CD14-positive monocyte (primary cell): Measurements from ENCODE around the gene PARK7. TPM values are rescaled to one million over a fixed set of nuclear protein-coding genes. Genes with fewer than 3 reads are reported as not detected.

Experiments
- DNase-seq, 3 donors: peaks; one replicate each; pipeline ENCODE4 v3.0.0-alpha.2; 2011 to 2022
- H2AFZ ChIP-seq: 2 replicates; pipeline ENCODE4 v1.6.0; 2012; ENCODE audit warnings: mild to moderate bottlenecking, low read depth, low read length, inconsistent platforms; ENCODE audit not compliant: insufficient read depth, poor library complexity, severe bottlenecking
- H3K27ac ChIP-seq, 2 donors: 1 replicate in 1 of 2; 2 replicates in 1 of 2; pipeline ENCODE4 v1.5.1; 2012 to 2013; ENCODE audit warnings: low read length in 2 of 2, control low read depth in 1 of 2, inconsistent platforms in 1 of 2, low read depth in 1 of 2, mild to moderate bottlenecking in 1 of 2
- H3K27me3 ChIP-seq, 2 donors: one replicate each; pipeline versions ENCODE4 v1.6.0 to v1.6.1; 2011 to 2013; ENCODE audit warnings: low read length in 2 of 2; ENCODE audit not compliant: control insufficient read depth in 2 of 2, insufficient read depth in 2 of 2
- H3K36me3 ChIP-seq, 2 donors: replicated peaks in 1 of 2; 1 replicate in 1 of 2; 2 replicates in 1 of 2; pipeline versions ENCODE4 v1.5.1 to v1.6.1; 2012 to 2013; ENCODE audit warnings: low read length in 2 of 2, control low read depth in 1 of 2, inconsistent platforms in 1 of 2, mild to moderate bottlenecking in 1 of 2; ENCODE audit not compliant: insufficient read depth in 2 of 2, control insufficient read depth in 1 of 2
- H3K4me1 ChIP-seq, 2 donors: 1 replicate in 1 of 2; 2 replicates in 1 of 2; pipeline versions ENCODE4 v1.5.1 to v1.6.1; 2012 to 2013; ENCODE audit warnings: low read length in 2 of 2, control low read depth in 1 of 2, inconsistent platforms in 1 of 2, mild to moderate bottlenecking in 1 of 2, moderate library complexity in 1 of 2; ENCODE audit not compliant: insufficient read depth in 2 of 2, control insufficient read depth in 1 of 2
- H3K4me2 ChIP-seq: replicated peaks from 2 replicates; pipeline ENCODE3; 2012; ENCODE audit warnings: low read length, moderate library complexity, mild to moderate bottlenecking; ENCODE audit not compliant: poor library complexity, severe bottlenecking; ENCODE audit errors: extremely low read depth
- H3K4me3 ChIP-seq, 3 experiments: fragments of 200-600 bp in 1 of 3; sonication (generic) in 1 of 3; replicated peaks in 1 of 3; 1 replicate in 2 of 3; 2 replicates in 1 of 3; pipeline ENCODE4 v1.5.1; 2011 to 2013; ENCODE audit warnings: low read length in 3 of 3, mild to moderate bottlenecking in 3 of 3, control low read depth in 2 of 3, low read depth in 2 of 3, inconsistent platforms in 1 of 3, moderate library complexity in 1 of 3
- H3K79me2 ChIP-seq: 2 replicates; pipeline ENCODE4 v1.6.0; 2012; ENCODE audit warnings: mild to moderate bottlenecking, control low read depth, inconsistent platforms, low read length, moderate library complexity; ENCODE audit not compliant: insufficient read depth
- H3K9ac ChIP-seq: 2 replicates; pipeline ENCODE4 v1.6.0; 2017; ENCODE audit warnings: low read length, mild to moderate bottlenecking; ENCODE audit not compliant: insufficient read depth, poor library complexity, severe bottlenecking
- H3K9me3 ChIP-seq, 2 donors: replicated peaks in 1 of 2; 1 replicate in 1 of 2; 2 replicates in 1 of 2; pipeline versions ENCODE4 v1.5.1 to v1.6.1; 2012 to 2013; ENCODE audit warnings: low read length in 2 of 2, control low read depth in 1 of 2; ENCODE audit not compliant: control insufficient read depth in 1 of 2, insufficient read depth in 1 of 2
- H4K20me1 ChIP-seq: 2 replicates; pipeline ENCODE4 v1.6.0; 2012; ENCODE audit warnings: mild to moderate bottlenecking, low read length, control low read depth, moderate library complexity; ENCODE audit not compliant: insufficient read depth
- H3K27ac Mint-ChIP-seq, 7 donors: one replicate each; pipeline ENCODE4 v1.8.0; 2020; ENCODE audit warnings: mild to moderate bottlenecking in 7 of 7, mixed read lengths in 7 of 7, moderate library complexity in 6 of 7, inconsistent platforms in 2 of 7
- H3K27me3 Mint-ChIP-seq, 3 donors: one replicate each; pipeline ENCODE4 v1.8.0; 2021 to 2022; ENCODE audit warnings: low read depth in 3 of 3, mild to moderate bottlenecking in 3 of 3, mixed read lengths in 3 of 3, moderate library complexity in 3 of 3, inconsistent platforms in 1 of 3
- H3K36me3 Mint-ChIP-seq, 2 donors: one replicate each; pipeline ENCODE4 v1.8.0; 2020; ENCODE audit warnings: mixed read lengths in 2 of 2, inconsistent platforms in 1 of 2, mild to moderate bottlenecking in 1 of 2
- H3K4me1 Mint-ChIP-seq: one replicate; pipeline ENCODE4 v1.8.0; 2020; ENCODE audit warnings: mild to moderate bottlenecking, mixed read lengths
- H3K4me3 Mint-ChIP-seq, 2 donors: one replicate each; pipeline ENCODE4 v1.8.0; 2020; ENCODE audit warnings: mild to moderate bottlenecking in 2 of 2, mixed read lengths in 2 of 2, moderate library complexity in 1 of 2
- H3K9me3 Mint-ChIP-seq, 7 donors: one replicate each; pipeline ENCODE4 v1.8.0; 2020 to 2022; ENCODE audit warnings: mixed read lengths in 7 of 7, mild to moderate bottlenecking in 6 of 7, moderate library complexity in 6 of 7, inconsistent platforms in 2 of 7
- CTCF ChIP-seq: fragments of 200-600 bp; IDR thresholded peaks from one replicate; pipeline ENCODE4 v1.8.0; 2022; ENCODE audit warnings: antibody characterized with exemption, mild to moderate bottlenecking
- WGBS: methylation state at CpG from one replicate; pipeline ENCODE4 v1.1.5; 2013; ENCODE audit warnings: missing lambda C conversion rate; ENCODE audit not compliant: insufficient coverage; 5-methylcytosine and 5-hydroxymethylcytosine counted together
- intact Hi-C, 2 donors: fragments of 100-400 bp; cut with micrococcal nuclease; formaldehyde crosslinking; loops; one replicate each; pipeline versions ENCODE4 v1.15.0 to v1.15.1; 2023
- polyA plus RNA-seq, 3 donors: library from polyadenylated mRNA; depleted of rRNA in 1 of 3; unstranded in 2 of 3; stranded (reverse) in 1 of 3; fragments of 300-500 nt in 2 of 3; fragments of >200 nt in 1 of 3; fragmentation: Illumina TruSeq in 2 of 3; gene quantifications; 1 replicate in 2 of 3; 2 replicates in 1 of 3; pipeline ENCODE4 v1.2.3, GENCODE V29; 2012 to 2021

PARK7 gene
- polyA plus RNA-seq, 3 donors = 116 to 391 (median 353) TPM

GRCh38 chr1:7967651-7968050, 6.1 kb downstream of the PARK7 start:
- no CpG with 5 or more reads among the region's 4 CpGs for WGBS
- Histone ChIP-seq H3K9ac (no peak overlapping the region), H3K9me3 (no peaks in the 10 kb centered on the region), H3K27me3 (no peaks in the 10 kb centered on the region), H3K27ac (peak overlapping the region in 1 of 2 donors; percentile 37), H2AFZ (no peak overlapping the region), H3K36me3 (peaks cover 81 to 96% of the 10 kb centered on the region in 2 donors), H4K20me1 (peaks cover 51% of the 10 kb centered on the region), H3K4me3 (no peak overlapping the region), H3K4me1 (peaks cover 3% of the 10 kb centered on the region in 2 donors), H3K79me2 (peaks cover 61% of the 10 kb centered on the region), H3K4me2 (no peak overlapping the region)
- H3K27me3 Mint-ChIP-seq = peaks cover 0 to 1% (median 0%) of the 10 kb centered on the region in 3 donors
- TF ChIP-seq CTCF = no peak
- H3K9me3 Mint-ChIP-seq = no peaks in the 10 kb centered on the region
- intact Hi-C loops = loop anchor here in 1 of 2 donors (10.0 kb wide), 1 partner anchor 193 kb away; the partner anchor contains the start of gene VAMP3
- no peak for DNase-seq
- H3K4me1 Mint-ChIP-seq = peaks cover 2% of the 10 kb centered on the region
- H3K4me3 Mint-ChIP-seq = no peak overlapping the region
- no peak overlapping the region for H3K27ac Mint-ChIP-seq
- peaks cover 76 to 96% of the 10 kb centered on the region in 2 donors for H3K36me3 Mint-ChIP-seq

GRCh38 chr1:7970246-7970645, 8.7 kb downstream of the PARK7 start:
- Mint-ChIP-seq H3K36me3 (peaks cover 58 to 87% of the 10 kb centered on the region in 2 donors), H3K4me3 (no peak overlapping the region), H3K4me1 (no peaks in the 10 kb centered on the region), H3K27ac (no peak overlapping the region), H3K27me3 (peaks cover 0 to 1% (median 0%) of the 10 kb centered on the region in 3 donors), H3K9me3 (peaks cover 0 to 2% (median 0%) of the 10 kb centered on the region in 7 donors)
- intact Hi-C loops = no loop called here
- H4K20me1 ChIP-seq = peaks cover 49% of the 10 kb centered on the region
- no peak overlapping the region for H3K4me2 ChIP-seq
- no peak overlapping the region for H3K4me3 ChIP-seq
- H2AFZ ChIP-seq = no peak overlapping the region
- no peak overlapping the region for H3K9ac ChIP-seq
- H3K9me3 ChIP-seq = no peaks in the 10 kb centered on the region
- peaks cover 35% of the 10 kb centered on the region for H3K79me2 ChIP-seq
- TF ChIP-seq CTCF = no peak
- no peak overlapping the region for H3K27ac ChIP-seq
- 69% methylated on average over 1 of the region's 2 CpGs for WGBS
- no peak for DNase-seq
- peaks cover 69 to 85% of the 10 kb centered on the region in 2 donors for H3K36me3 ChIP-seq
- H3K4me1 ChIP-seq = no peaks in the 10 kb centered on the region
- no peaks in the 10 kb centered on the region for H3K27me3 ChIP-seq
